Pancreas (tissue), 10 donors: Measurements from ENCODE around the gene NDUFS6. TPM values are rescaled to one million over a fixed set of nuclear protein-coding genes. Genes with fewer than 3 reads are reported as not detected.

Source experiments
- ATAC-seq, 4 donors: fragments of 200-7000 bp; cut with Tn5 transposase; one replicate each; pipeline versions ENCODE4 v1.8.0 to v1.9.1; 2020; ENCODE audit warnings: mild to moderate bottlenecking in 4 of 4, moderate library complexity in 4 of 4
- DNase-seq, 6 donors: peaks; one replicate each; pipeline ENCODE4 v3.0.0-alpha.2; 2020
- FAIRE-seq: peaks from 2 replicates; lab custom pipeline; 2012; peaks lifted over from hg19 to GRCh38; lab: Jason Lieb, UNC
- H3K27ac ChIP-seq, 4 donors: fragments of 200-600 bp; sonication (generic); 1 replicate in 3 of 4; 2 replicates in 1 of 4; pipeline versions ENCODE4 v1.5.0 to v1.8.0; 2020
- H3K27me3 ChIP-seq, 4 donors: fragments of 200-600 bp; one replicate each; pipeline ENCODE4 v1.8.0; 2021
- H3K36me3 ChIP-seq, 3 donors: fragments of 200-600 bp; sonication (generic) in 1 of 3; one replicate each; pipeline versions ENCODE4 v1.5.0 to v1.8.0; 2020 to 2021
- H3K4me1 ChIP-seq, 3 donors: fragments of 200-600 bp; one replicate each; pipeline ENCODE4 v1.8.0; 2021
- H3K4me3 ChIP-seq, 4 donors: fragments of 200-600 bp; sonication (generic) in 2 of 4; one replicate each; pipeline versions ENCODE4 v1.5.0 to v1.8.0; 2020 to 2021
- H3K9me3 ChIP-seq, 4 donors: fragments of 200-600 bp; one replicate each; pipeline ENCODE4 v1.8.0; 2021
- WGBS, 2 donors: extraction: QIAGEN DNeasy Blood & Tissue Kit; methylation state at CpG; one replicate each; pipeline ENCODE4 v1.1.7; 2013; 5-methylcytosine and 5-hydroxymethylcytosine counted together
- intact Hi-C, 3 donors: fragments of 100-400 bp; cut with DNase I; formaldehyde crosslinking; loops; one replicate each; pipeline versions ENCODE4 v1.11.1 to v1.14.2; 2022
- polyA plus RNA-seq, 2 donors: library from polyadenylated mRNA; stranded (reverse); fragments of 200-250 nt; gene quantifications; one replicate each; pipeline ENCODE4 v1.2.3, GENCODE V29; 2013
- total RNA-seq, 6 donors: library from RNA; stranded (reverse); fragmentation: NEBNext Ultra II Directional in 4 of 6; extraction: Animal tissue kit (Norgen Biotek cat#: 25700) in 4 of 6; gene quantifications; one replicate each; pipeline versions ENCODE4 v1.2.1 to v1.2.4, GENCODE V29; 2021 to 2023
- TF ChIP-seq, protein P1 (sequence below), 4 donors: fragments of 200-600 bp; sonication (generic) in 3 of 4; IDR thresholded peaks; one replicate each; pipeline versions ENCODE4 v1.5.0 to v1.8.0; 2021; ENCODE audit warnings: antibody characterized with exemption in 4 of 4
- donor health status: healthy with polysubstance abuse.
- donor health status: DM: no; HTN: no; CAD: no; lungs with moderate emphysema.
- donor health status: DM: no; HTN: no; CAD: no.
- donor health status: control.
- donor health status: control.
- donor health status: Bipolar disorder and iron deficiency.
- donor health status: DM: yes; HTN: yes; CAD: no.
- donor health status: DM: no; HTN: no; CAD: no.
- donor health status: DM: no; HTN: no; CAD: no.
- donor health status: DM: yes; HTN: yes; CAD: no.

The NDUFS6 gene
- total and polyA plus RNA-seq, 8 donors, result 8.2 to 41.9 (median 14.2) TPM

DNA sequence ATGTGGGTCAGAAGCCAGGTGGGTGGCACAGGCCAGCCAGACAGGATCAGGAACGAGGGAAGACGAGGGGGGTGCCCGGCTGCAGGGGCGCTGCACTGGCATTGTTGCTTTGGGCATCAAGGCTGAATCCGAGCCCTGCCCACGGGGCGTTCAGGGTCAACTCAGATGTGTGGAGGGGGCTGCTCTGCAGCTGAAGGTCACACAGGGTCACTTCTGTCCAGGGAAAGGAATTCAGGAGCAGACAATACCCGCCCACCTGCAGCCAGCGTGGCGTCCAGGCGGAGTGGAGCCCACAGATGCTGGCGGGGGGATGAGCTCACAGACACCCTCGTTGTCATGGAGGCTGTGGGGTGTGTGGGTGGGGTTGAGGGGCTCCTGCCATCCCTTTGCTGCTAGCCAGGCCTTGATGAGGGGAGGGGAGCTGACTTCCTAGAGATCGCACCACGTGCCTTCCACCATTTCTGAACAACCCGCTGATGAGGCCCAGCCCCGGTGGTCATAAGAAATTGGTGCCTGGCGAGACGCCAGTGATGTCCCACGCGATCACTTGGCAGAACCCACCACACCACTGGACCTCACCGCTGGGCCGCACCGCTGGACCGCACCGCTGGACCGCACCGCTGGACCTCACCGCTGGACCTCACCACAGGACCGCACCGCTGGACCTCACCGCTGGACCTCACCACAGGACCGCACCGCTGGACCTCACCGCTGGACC, 32.8 kb upstream of the NDUFS6 start:
- FAIRE-seq (no peak), ATAC-seq (no peak)
- 77 to 80% methylated on average over 30 to 35 of the region's 35 CpGs for WGBS, 2 donors

DNA sequence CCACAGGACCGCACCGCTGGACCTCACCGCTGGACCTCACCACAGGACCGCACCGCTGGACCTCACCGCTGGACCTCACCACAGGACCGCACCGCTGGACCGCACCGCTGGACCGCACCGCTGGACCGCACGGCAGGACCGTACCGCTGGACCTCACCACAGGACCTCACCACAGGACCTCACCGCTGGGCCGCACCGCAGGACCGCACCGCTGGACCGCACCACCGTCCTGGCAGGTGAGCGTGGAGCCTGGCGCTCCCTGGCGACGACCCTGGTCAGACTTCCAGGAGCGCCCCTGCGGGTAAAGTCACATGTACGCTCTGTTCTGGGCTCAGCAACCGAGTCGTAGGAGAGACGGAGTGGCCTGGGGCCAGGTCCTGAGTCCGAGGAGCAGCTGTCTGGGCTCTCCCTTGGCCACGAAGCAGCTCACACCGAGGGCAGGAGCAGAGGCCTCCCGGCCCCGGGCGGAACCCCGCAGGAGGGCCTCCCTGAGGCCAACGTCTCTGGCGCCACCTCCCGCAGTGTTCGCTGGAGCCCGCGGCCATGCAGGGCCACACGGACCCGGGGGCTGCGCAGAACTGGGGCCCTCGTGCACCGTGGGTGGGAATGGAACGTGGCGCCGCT, 32.1 kb upstream of the NDUFS6 start:
- Histone ChIP-seq H3K27ac (no peak overlapping the region), H3K27me3 (no peaks in the 10 kb centered on the region), H3K4me1 (no peaks in the 10 kb centered on the region), H3K4me3 (no peak overlapping the region), H3K9me3 (no peaks in the 10 kb centered on the region), H3K36me3 (no peaks in the 10 kb centered on the region)
- FAIRE-seq, result no peak
- DNase-seq, result peak in 2 of 6 donors; percentile 48 to 49
- 87 to 93% methylated on average over 54 of the region's 54 CpGs for WGBS, 2 donors
- intact Hi-C loops, result no loop called here
- TF ChIP-seq, protein P1, sequence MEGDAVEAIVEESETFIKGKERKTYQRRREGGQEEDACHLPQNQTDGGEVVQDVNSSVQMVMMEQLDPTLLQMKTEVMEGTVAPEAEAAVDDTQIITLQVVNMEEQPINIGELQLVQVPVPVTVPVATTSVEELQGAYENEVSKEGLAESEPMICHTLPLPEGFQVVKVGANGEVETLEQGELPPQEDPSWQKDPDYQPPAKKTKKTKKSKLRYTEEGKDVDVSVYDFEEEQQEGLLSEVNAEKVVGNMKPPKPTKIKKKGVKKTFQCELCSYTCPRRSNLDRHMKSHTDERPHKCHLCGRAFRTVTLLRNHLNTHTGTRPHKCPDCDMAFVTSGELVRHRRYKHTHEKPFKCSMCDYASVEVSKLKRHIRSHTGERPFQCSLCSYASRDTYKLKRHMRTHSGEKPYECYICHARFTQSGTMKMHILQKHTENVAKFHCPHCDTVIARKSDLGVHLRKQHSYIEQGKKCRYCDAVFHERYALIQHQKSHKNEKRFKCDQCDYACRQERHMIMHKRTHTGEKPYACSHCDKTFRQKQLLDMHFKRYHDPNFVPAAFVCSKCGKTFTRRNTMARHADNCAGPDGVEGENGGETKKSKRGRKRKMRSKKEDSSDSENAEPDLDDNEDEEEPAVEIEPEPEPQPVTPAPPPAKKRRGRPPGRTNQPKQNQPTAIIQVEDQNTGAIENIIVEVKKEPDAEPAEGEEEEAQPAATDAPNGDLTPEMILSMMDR (IDR thresholded peaks at IDR 0.05), result no peak
- no peak for ATAC-seq

More for the DNA sequence above, 32.8 kb upstream of the NDUFS6 start:
- H3K27me3 ChIP-seq, result no peaks in the 10 kb centered on the region
- no peak overlapping the region for H3K27ac ChIP-seq
- no peaks in the 10 kb centered on the region for H3K4me1 ChIP-seq
- no peaks in the 10 kb centered on the region for H3K36me3 ChIP-seq
- TF ChIP-seq, protein P1 (IDR thresholded peaks at IDR 0.05), result no peak
- intact Hi-C loops, result no loop called here
- peak in 2 of 6 donors; percentile 53 to 65 for DNase-seq
- H3K9me3 ChIP-seq, result no peaks in the 10 kb centered on the region
- H3K4me3 ChIP-seq, result no peak overlapping the region

DNA sequence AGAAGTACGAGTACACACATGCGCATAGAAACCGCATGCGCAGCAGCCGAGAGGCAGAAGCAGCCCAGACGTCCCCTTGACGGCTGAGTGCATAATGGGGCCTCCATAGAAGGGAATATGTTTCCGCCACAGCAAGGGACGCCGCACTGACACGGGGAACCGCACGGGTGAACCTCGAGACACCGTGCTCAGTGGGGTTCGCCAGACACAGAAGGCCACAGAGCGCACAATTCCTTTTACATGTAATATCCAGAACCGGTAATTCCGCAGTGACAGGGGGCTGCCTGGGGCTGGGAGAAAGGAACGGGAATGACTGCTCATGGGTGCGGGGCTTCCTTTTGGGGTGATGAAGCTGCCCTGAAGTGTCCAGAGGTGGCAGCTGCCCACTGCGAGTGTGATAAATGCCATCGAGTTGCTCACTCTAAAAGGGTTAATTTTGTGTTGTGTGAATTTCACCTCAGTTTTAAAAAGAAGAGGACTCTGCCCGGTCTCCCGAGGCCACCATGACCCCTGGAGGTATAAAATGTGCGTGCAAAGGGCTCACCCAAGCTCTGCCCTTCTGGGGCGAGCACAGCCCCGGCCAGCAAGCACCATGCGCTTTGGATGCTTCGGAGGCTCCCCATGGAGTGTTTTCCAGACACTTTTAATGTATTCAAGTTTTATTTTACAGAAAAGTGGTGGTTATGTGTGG, 31.3 kb upstream of the NDUFS6 start:
- Histone ChIP-seq H3K27ac (no peak overlapping the region), H3K4me3 (no peak overlapping the region), H3K9me3 (no peaks in the 10 kb centered on the region), H3K27me3 (no peaks in the 10 kb centered on the region), H3K36me3 (no peaks in the 10 kb centered on the region), H3K4me1 (no peaks in the 10 kb centered on the region)
- intact Hi-C loops, result no loop called here
- FAIRE-seq, result no peak
- 73 to 81% methylated on average over 30 of the region's 30 CpGs for WGBS, 2 donors
- DNase-seq, result peak in 1 of 6 donors; percentile 41
- TF ChIP-seq, protein P1 (IDR thresholded peaks at IDR 0.05), result no peak
- ATAC-seq, result no peak

DNA sequence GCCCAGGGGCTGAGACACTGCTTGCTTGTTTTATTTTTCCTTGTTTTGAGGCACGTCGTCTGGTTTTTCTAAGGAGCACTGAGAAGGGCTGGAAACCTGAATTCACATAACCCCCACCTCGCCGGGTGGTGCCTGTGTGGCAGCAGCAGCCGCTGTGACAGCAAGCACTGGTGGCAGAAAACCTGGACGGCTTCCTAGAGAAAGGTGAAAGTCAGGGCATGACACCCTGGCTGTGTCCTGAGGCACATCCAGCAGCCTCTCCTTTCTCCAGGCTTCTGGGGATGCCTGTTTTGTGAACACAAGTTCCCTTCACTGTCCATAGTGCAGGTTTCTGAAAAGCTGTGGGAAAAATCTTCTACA, 30.8 kb upstream of the NDUFS6 start:
- no peak overlapping the region for H3K4me3 ChIP-seq
- WGBS, 2 donors, result 40 to 43% methylated on average over 6 of the region's 6 CpGs
- intact Hi-C loops, result no loop called here
- H3K9me3 ChIP-seq, result no peaks in the 10 kb centered on the region
- no peak for FAIRE-seq
- H3K36me3 ChIP-seq, result no peaks in the 10 kb centered on the region
- TF ChIP-seq, protein P1 (IDR thresholded peaks at IDR 0.05), result no peak
- no peak overlapping the region for H3K27ac ChIP-seq
- no peaks in the 10 kb centered on the region for H3K27me3 ChIP-seq
- H3K4me1 ChIP-seq, result no peaks in the 10 kb centered on the region
- ATAC-seq, result no peak
- DNase-seq, result no peak
